ENCODE results near the gene RPN2. TPM values are rescaled to one million over a fixed set of nuclear protein-coding genes. Genes with fewer than 3 reads are reported as not detected.

The RPN2 gene
- polyA plus RNA-seq, 1 donor (not counting 4 experiments of a cell fraction or from before 2014, with no cell fraction given): 220 TPM

- Histone ChIP-seq H3K9me1 (ENCODE audit: control insufficient read depth, extremely low read depth, insufficient read depth, low read length) (no peaks in the 10 kb centered on the region), H3K4me3 (ENCODE audit: control insufficient read depth in 2 of 3, extremely low read depth in 1 of 3, insufficient read depth in 2 of 3, low read depth in 1 of 3, low read length in 3 of 3) (no peak overlapping the region), H3K4me2 (ENCODE audit: control insufficient read depth, extremely low read depth, insufficient read depth, low read depth, low read length) (no peak overlapping the region), H3K9me3 (ENCODE audit: control insufficient read depth, low read depth, low read length) (no peaks in the 10 kb centered on the region), H2AFZ (ENCODE audit: control insufficient read depth, low read length) (no peak overlapping the region), H3K27ac (ENCODE audit: control insufficient read depth, insufficient read depth, low read length) (no peak overlapping the region), H4K20me1 (ENCODE audit: control insufficient read depth, extremely low read depth, insufficient read depth, low read length) (peaks cover 20% of the 10 kb centered on the region), H3K9ac (ENCODE audit: control insufficient read depth, extremely low read depth, insufficient read depth, low read length) (no peak overlapping the region), H3K4me1 (ENCODE audit: control insufficient read depth, extremely low read depth, insufficient read depth, low read length) (peaks cover 16% of the 10 kb centered on the region), H3K36me3 (ENCODE audit: control insufficient read depth in 2 of 2, extremely low read depth in 1 of 2, insufficient read depth in 2 of 2, low read length in 2 of 2) (peaks cover 20 to 27% of the 10 kb centered on the region in 2 experiments), H3K27me3 (ENCODE audit: control insufficient read depth, extremely low read depth, insufficient read depth, low read length) (no peaks in the 10 kb centered on the region), H3K79me2 (ENCODE audit: control insufficient read depth, insufficient read depth, low read length) (peaks cover 58% of the 10 kb centered on the region)
- DNase-seq (ENCODE audit: low read depth, low spot score) (no peak), FAIRE-seq (no peak)
- dilution Hi-C loops (cut with MboI; ENCODE audit: extremely low pct_ligation_motif_present, low sequenced_read_pairs): no loop called here
- TF ChIP-seq EZH2 (IDR thresholded peaks at IDR 0.05; ENCODE audit: low read length): no peak
- TF ChIP-seq, protein P1, sequence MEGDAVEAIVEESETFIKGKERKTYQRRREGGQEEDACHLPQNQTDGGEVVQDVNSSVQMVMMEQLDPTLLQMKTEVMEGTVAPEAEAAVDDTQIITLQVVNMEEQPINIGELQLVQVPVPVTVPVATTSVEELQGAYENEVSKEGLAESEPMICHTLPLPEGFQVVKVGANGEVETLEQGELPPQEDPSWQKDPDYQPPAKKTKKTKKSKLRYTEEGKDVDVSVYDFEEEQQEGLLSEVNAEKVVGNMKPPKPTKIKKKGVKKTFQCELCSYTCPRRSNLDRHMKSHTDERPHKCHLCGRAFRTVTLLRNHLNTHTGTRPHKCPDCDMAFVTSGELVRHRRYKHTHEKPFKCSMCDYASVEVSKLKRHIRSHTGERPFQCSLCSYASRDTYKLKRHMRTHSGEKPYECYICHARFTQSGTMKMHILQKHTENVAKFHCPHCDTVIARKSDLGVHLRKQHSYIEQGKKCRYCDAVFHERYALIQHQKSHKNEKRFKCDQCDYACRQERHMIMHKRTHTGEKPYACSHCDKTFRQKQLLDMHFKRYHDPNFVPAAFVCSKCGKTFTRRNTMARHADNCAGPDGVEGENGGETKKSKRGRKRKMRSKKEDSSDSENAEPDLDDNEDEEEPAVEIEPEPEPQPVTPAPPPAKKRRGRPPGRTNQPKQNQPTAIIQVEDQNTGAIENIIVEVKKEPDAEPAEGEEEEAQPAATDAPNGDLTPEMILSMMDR (optimal IDR thresholded peaks at IDR 0.05 in 1 of 3, IDR thresholded peaks at IDR 0.05 in 1 of 3, conservative IDR thresholded peaks at IDR 0.05 in 1 of 3; ENCODE audit: extremely low read depth in 1 of 3, insufficient read depth in 2 of 3, low read length in 3 of 3): no peak
Measured at GRCh38 chr20:37198932-37199660, 20.0 kb downstream of the RPN2 start.

GRCh38 chr20:37200376-37200775 is 21.2 kb downstream of the RPN2 start:
- Histone ChIP-seq H4K20me1 (ENCODE audit: control insufficient read depth, extremely low read depth, insufficient read depth, low read length) (peaks cover 20% of the 10 kb centered on the region), H3K4me1 (ENCODE audit: control insufficient read depth, extremely low read depth, insufficient read depth, low read length) (peaks cover 16% of the 10 kb centered on the region), H3K27ac (ENCODE audit: control insufficient read depth, insufficient read depth, low read length) (no peak overlapping the region), H2AFZ (ENCODE audit: control insufficient read depth, low read length) (no peak overlapping the region), H3K36me3 (ENCODE audit: control insufficient read depth in 2 of 2, extremely low read depth in 1 of 2, insufficient read depth in 2 of 2, low read length in 2 of 2) (peaks cover 25 to 37% of the 10 kb centered on the region in 2 experiments), H3K9me3 (ENCODE audit: control insufficient read depth, low read depth, low read length) (no peaks in the 10 kb centered on the region), H3K4me2 (ENCODE audit: control insufficient read depth, extremely low read depth, insufficient read depth, low read depth, low read length) (no peak overlapping the region), H3K9ac (ENCODE audit: control insufficient read depth, extremely low read depth, insufficient read depth, low read length) (no peak overlapping the region), H3K79me2 (ENCODE audit: control insufficient read depth, insufficient read depth, low read length) (peaks cover 50% of the 10 kb centered on the region), H3K27me3 (ENCODE audit: control insufficient read depth, extremely low read depth, insufficient read depth, low read length) (no peaks in the 10 kb centered on the region), H3K4me3 (ENCODE audit: control insufficient read depth in 2 of 3, extremely low read depth in 1 of 3, insufficient read depth in 2 of 3, low read depth in 1 of 3, low read length in 3 of 3) (no peak overlapping the region), H3K9me1 (ENCODE audit: control insufficient read depth, extremely low read depth, insufficient read depth, low read length) (no peaks in the 10 kb centered on the region)
- FAIRE-seq (no peak), DNase-seq (ENCODE audit: low read depth, low spot score) (no peak)
- no peak for TF ChIP-seq EZH2 (IDR thresholded peaks at IDR 0.05; ENCODE audit: low read length)
- TF ChIP-seq, protein P1 (optimal IDR thresholded peaks at IDR 0.05 in 1 of 3, IDR thresholded peaks at IDR 0.05 in 1 of 3, conservative IDR thresholded peaks at IDR 0.05 in 1 of 3; ENCODE audit: extremely low read depth in 1 of 3, insufficient read depth in 2 of 3, low read length in 3 of 3): no peak
- dilution Hi-C loops (cut with MboI; ENCODE audit: extremely low pct_ligation_motif_present, low sequenced_read_pairs): loop anchor here (5.0 kb wide), 1 partner anchor 57 kb away; no protein-coding TSS in a partner anchor

All from keratinocyte (primary cell).